Keratinocyte (primary cell): ENCODE measurements around the gene SUSD3. TPM values are rescaled to one million over a fixed set of nuclear protein-coding genes. Genes with fewer than 3 reads are reported as not detected.

ENCODE experiments used
- DNase-seq: peaks from one replicate; pipeline ENCODE4 v3.0.0-alpha.2; 2011; ENCODE audit warnings: low read depth, missing footprints, low spot score
- FAIRE-seq: peaks from 2 replicates; lab custom pipeline; 2011; peaks lifted over from hg19 to GRCh38; lab: Jason Lieb, UNC
- H2AFZ ChIP-seq: 2 replicates; pipeline ENCODE4 v1.6.0; 2012; ENCODE audit warnings: low read length, control low read depth, inconsistent platforms; ENCODE audit not compliant: control insufficient read depth
- H3K27ac ChIP-seq: 2 replicates; pipeline ENCODE4 v1.5.1; 2011; ENCODE audit warnings: low read length; ENCODE audit not compliant: control insufficient read depth, insufficient read depth
- H3K27me3 ChIP-seq: 3 replicates; pipeline ENCODE4 v1.6.0; 2011; ENCODE audit warnings: low read length; ENCODE audit not compliant: control insufficient read depth, insufficient read depth; ENCODE audit errors: extremely low read depth
- H3K36me3 ChIP-seq, 2 experiments: 2 replicates in 1 of 2; 3 replicates in 1 of 2; pipeline ENCODE4 v1.5.1; 2011; ENCODE audit warnings: low read length in 2 of 2, mild to moderate bottlenecking in 1 of 2; ENCODE audit not compliant: control insufficient read depth in 2 of 2, insufficient read depth in 2 of 2; ENCODE audit errors: extremely low read depth in 1 of 2
- H3K4me1 ChIP-seq: 3 replicates; pipeline ENCODE4 v1.5.1; 2011; ENCODE audit warnings: low read length; ENCODE audit not compliant: control insufficient read depth, insufficient read depth; ENCODE audit errors: extremely low read depth
- H3K4me2 ChIP-seq: 3 replicates; pipeline ENCODE4 v1.6.0; 2011; ENCODE audit warnings: low read depth, low read length; ENCODE audit not compliant: control insufficient read depth, insufficient read depth; ENCODE audit errors: extremely low read depth
- H3K4me3 ChIP-seq, 3 experiments: fragments of 200-600 bp in 1 of 3; sonication (generic) in 1 of 3; 2 replicates in 2 of 3; 3 replicates in 1 of 3; pipeline ENCODE4 v1.5.1; 2011 to 2016; ENCODE audit warnings: low read length in 3 of 3, mild to moderate bottlenecking in 3 of 3, control low read depth in 2 of 3, inconsistent platforms in 1 of 3, low read depth in 1 of 3, mixed read lengths in 1 of 3, mixed run types in 1 of 3, moderate library complexity in 1 of 3; ENCODE audit not compliant: control insufficient read depth in 2 of 3, insufficient read depth in 2 of 3; ENCODE audit errors: extremely low read depth in 1 of 3
- H3K79me2 ChIP-seq: 2 replicates; pipeline ENCODE4 v1.6.0; 2012; ENCODE audit warnings: low read length; ENCODE audit not compliant: control insufficient read depth, insufficient read depth
- H3K9ac ChIP-seq: 3 replicates; pipeline ENCODE4 v1.6.0; 2011; ENCODE audit warnings: low read length; ENCODE audit not compliant: control insufficient read depth, insufficient read depth; ENCODE audit errors: extremely low read depth
- H3K9me1 ChIP-seq: 3 replicates; pipeline ENCODE4 v1.6.0; 2011; ENCODE audit warnings: low read length; ENCODE audit not compliant: control insufficient read depth, insufficient read depth; ENCODE audit errors: extremely low read depth
- H3K9me3 ChIP-seq: 2 replicates; pipeline ENCODE4 v1.5.1; 2012; ENCODE audit warnings: low read depth, low read length; ENCODE audit not compliant: control insufficient read depth
- H4K20me1 ChIP-seq: 3 replicates; pipeline ENCODE4 v1.6.0; 2011; ENCODE audit warnings: low read length; ENCODE audit not compliant: control insufficient read depth, insufficient read depth; ENCODE audit errors: extremely low read depth
- CTCF ChIP-seq, 3 experiments: IDR thresholded peaks in 1 of 3; conservative IDR thresholded peaks in 1 of 3; optimal IDR thresholded peaks in 1 of 3; 2 replicates in 2 of 3; 3 replicates in 1 of 3; pipeline versions ENCODE3 to v1.5.1; 2011; ENCODE audit warnings: low read length in 3 of 3, mild to moderate bottlenecking in 3 of 3, moderate library complexity in 2 of 3, control low read depth in 1 of 3, inconsistent platforms in 1 of 3; ENCODE audit not compliant: insufficient read depth in 2 of 3; ENCODE audit errors: extremely low read depth in 1 of 3
- EZH2 ChIP-seq: IDR thresholded peaks from one replicate; pipeline ENCODE4 v1.6.1; 2012; ENCODE audit warnings: inconsistent platforms, mild to moderate bottlenecking, low read length, moderate library complexity
- dilution Hi-C: fragments of 300-500 bp; cut with MboI; formaldehyde crosslinking; loops from one replicate; pipeline ENCODE4 v1.7.0; 2020; ENCODE audit warnings: low sequenced_read_pairs; ENCODE audit not compliant: extremely low pct_ligation_motif_present
- polyA plus RNA-seq, 5 experiments: library from polyadenylated mRNA; depleted of rRNA in 3 of 5; stranded (reverse) in 3 of 5; stranded (forward) in 1 of 5; unstranded in 1 of 5; fragments of >200 nt; gene quantifications; 1 replicate in 1 of 5; 2 replicates in 3 of 5; 3 replicates in 1 of 5; pipeline versions ENCODE4 v1.2.1 to v1.2.3, GENCODE V29; 2011 to 2012; ENCODE audit warnings: missing spikeins in 2 of 5, low read depth in 1 of 5, low replicate concordance in 1 of 5

SUSD3 gene
- polyA plus RNA-seq, 1 donor (not counting 4 experiments of a cell fraction or from before 2014, with no cell fraction given) = 0.20 TPM

GRCh38 chr9:93023521-93023815, 35.0 kb upstream of the SUSD3 start:
- no peak for FAIRE-seq
- Histone ChIP-seq H3K4me1 (no peaks in the 10 kb centered on the region), H2AFZ (no peak overlapping the region), H3K9ac (no peak overlapping the region), H3K4me3 (no peak overlapping the region), H3K9me1 (no peaks in the 10 kb centered on the region), H3K27ac (no peak overlapping the region), H3K27me3 (no peaks in the 10 kb centered on the region), H4K20me1 (no peaks in the 10 kb centered on the region), H3K79me2 (no peaks in the 10 kb centered on the region), H3K4me2 (no peak overlapping the region), H3K36me3 (no peaks in the 10 kb centered on the region), H3K9me3 (no peaks in the 10 kb centered on the region)
- no peak for DNase-seq
- dilution Hi-C loops = no loop called here
- TF ChIP-seq CTCF (optimal IDR thresholded peaks at IDR 0.05 in 1 of 3, IDR thresholded peaks at IDR 0.05 in 1 of 3, conservative IDR thresholded peaks at IDR 0.05 in 1 of 3; ENCODE audit: extremely low read depth in 1 of 3, insufficient read depth in 2 of 3, low read length in 3 of 3) = no peak
- TF ChIP-seq EZH2 = no peak

GRCh38 chr9:93024646-93024910, 33.9 kb upstream of the SUSD3 start:
- no peak for FAIRE-seq
- dilution Hi-C loops = no loop called here

More at GRCh38 chr9:93024646-93024910, 33.9 kb upstream of the SUSD3 start:
- Histone ChIP-seq H2AFZ (no peak overlapping the region), H3K9ac (no peak overlapping the region), H3K27me3 (peaks cover 1% of the 10 kb centered on the region), H3K79me2 (no peaks in the 10 kb centered on the region), H3K4me2 (no peak overlapping the region), H3K4me1 (no peaks in the 10 kb centered on the region), H3K9me1 (no peaks in the 10 kb centered on the region), H4K20me1 (no peaks in the 10 kb centered on the region), H3K36me3 (no peaks in the 10 kb centered on the region), H3K9me3 (no peaks in the 10 kb centered on the region), H3K27ac (no peak overlapping the region), H3K4me3 (no peak overlapping the region)
- DNase-seq = no peak
- TF ChIP-seq CTCF (optimal IDR thresholded peaks at IDR 0.05 in 1 of 3, IDR thresholded peaks at IDR 0.05 in 1 of 3, conservative IDR thresholded peaks at IDR 0.05 in 1 of 3; ENCODE audit: extremely low read depth in 1 of 3, insufficient read depth in 2 of 3, low read length in 3 of 3) = no peak
